HG03354 (cell line): Measurements from ENCODE around the gene THSD7B.
"Not testable (repeated sequence)": the region's sequence is repeated elsewhere in the genome, so short reads cannot be mapped to it uniquely, and the experiment has no call there.

Experiments
- ATAC-seq: cut with Tn5 transposase; IDR thresholded peaks from one replicate; pipeline ENCODE4 v1.9.1; 2021; ENCODE audit warnings: mild to moderate bottlenecking; ENCODE audit not compliant: unreplicated experiment, poor library complexity, severe bottlenecking

THSD7B gene

DNA sequence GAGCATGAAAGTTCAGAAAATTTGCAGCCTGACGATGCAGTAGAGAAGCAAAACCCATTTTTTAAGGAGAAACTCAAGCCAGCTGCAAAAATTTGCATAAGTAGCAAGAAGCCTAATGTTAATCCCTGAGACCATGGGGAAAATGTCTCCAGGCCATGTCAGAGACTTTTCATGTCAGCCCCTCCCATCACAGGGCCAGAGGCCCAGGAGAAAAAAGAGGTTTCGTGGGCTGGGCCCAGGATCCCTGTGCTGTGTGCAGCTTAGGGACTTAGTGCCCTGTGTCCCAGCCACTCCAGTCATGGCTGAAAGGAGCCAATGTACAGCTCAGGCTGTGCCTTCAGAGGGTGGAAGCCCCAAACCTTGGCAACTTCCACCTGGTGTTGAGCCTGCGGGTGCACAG is 533.0 kb downstream of the THSD7B start:
- no peak for ATAC-seq

- ATAC-seq = no peak
Observed at GRCh38 chr2:137300987-137301386, 535.6 kb downstream of the THSD7B start.

DNA sequence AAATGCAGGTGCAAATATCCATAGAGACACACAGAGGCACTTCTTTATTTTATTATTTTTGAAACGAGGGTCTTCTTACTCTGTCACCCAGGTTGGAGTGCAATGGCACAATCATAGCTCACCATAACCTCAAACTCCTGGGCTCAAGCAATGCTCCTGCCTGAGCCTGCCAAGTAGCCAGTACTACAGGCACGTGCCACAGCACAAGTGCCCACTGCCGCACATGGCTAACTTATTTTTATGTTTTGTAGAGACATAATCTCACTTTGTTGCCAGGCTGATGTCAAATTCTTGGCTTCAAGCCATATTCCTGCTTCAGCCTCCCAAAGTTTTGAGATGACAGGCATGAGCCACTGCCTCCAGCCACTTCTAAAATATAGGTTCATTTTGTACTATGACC is 537.6 kb downstream of the THSD7B start:
- ATAC-seq = no peak

GRCh38 chr2:137316075-137316474 is 550.7 kb downstream of the THSD7B start:
- ATAC-seq = no peak

DNA sequence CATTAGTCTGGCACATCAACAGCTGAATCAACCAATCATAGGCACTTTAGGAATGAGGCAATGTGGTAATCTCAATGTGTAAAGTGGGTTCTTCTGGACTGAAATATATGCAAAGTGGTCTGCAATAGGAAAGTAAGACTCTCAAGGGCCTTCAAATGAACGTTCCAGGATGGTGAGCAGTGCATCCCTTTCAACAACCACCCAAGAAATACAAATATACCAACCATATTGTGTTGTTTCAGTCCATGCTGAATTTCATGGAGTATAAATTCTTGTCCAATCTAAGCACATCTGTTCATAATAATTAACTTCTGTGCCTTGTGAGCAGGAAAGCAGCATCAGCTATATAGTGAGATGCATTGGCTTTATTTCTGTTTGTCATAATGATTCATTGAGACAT is 556.2 kb downstream of the THSD7B start:
- ATAC-seq = no peak

DNA sequence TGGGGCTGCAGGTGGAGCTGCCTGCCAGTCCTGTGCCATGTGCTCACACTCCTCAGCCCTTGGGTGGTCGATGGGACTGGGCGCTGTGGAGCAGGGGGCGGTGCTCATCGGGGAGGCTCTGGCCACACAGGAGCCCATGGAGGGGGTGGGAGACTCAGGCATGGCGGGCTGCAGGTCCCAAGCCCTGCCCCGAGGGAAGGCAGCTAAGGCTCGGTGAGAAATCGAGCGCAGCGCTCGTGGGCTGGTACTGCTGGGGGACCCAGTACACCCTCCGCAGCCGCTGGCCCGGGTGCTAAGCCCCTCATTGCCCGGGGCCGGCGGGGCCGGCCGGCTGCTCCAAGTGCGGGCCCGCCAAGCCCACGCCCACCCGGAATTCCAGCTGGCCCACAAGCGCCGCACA is 566.2 kb downstream of the THSD7B start:
- not testable (repeated sequence) for ATAC-seq

DNA sequence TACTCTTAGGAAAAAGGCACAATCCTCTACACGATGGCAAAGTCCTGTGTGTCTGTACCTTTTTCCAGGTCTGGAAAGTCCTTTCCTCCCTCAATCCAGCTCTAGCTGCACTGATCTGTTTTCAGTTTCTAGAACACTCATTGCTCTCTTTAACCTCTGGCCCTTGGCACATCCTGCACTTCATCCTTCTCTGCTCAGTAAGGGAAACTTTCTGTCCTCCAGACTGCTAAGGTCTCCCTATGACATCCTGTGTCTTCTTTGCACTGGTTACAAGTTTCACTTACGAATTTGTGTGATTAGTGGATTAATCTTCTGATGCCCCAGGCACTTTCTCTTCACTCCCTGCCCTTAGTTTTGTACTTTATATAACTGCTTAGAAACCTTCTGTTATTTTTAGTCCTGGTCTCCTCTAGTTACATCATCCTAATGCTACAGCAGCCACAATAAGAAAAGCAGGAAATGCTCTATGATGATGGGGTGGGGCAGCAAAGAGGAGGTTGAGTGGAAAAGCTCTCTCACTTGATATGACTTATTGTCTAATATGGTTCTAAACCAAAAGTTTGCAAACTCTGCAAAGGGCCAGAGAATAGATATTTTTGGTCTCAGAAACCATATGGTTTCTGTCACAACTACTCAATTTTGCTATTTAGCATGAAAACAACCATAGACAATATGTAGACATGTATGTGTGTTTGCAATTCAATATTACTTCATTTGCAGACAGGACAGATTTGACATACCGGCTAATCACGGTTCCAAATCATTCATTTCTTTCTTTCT is 568.2 kb downstream of the THSD7B start:
- no peak for ATAC-seq

- ATAC-seq = no peak
Observed at GRCh38 chr2:137336067-137336466, 570.7 kb downstream of the THSD7B start.

DNA sequence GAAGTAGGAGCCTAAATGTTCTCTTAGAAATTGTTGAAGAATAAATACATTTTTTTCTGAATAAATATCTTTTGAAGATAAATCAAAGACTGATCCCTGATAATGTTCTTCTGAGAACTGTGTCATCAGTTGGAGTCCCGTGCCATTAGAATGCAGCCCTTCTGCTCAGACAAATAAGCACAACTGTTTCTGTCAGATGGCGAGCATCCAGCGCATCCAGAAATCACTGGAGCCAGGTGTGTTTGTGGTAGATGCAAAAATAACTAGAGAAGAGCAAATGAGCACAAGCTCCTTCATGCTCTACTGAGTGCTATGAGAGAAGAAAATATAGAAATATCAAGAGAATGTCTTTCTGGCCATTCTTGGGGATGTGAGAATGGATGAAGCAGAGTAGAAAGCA is 573.7 kb downstream of the THSD7B start:
- ATAC-seq = no peak

- ATAC-seq = no peak
Observed at GRCh38 chr2:137345994-137346393, 580.6 kb downstream of the THSD7B start.

GRCh38 chr2:137348301-137348700 is 583.0 kb downstream of the THSD7B start:
- no peak for ATAC-seq

DNA sequence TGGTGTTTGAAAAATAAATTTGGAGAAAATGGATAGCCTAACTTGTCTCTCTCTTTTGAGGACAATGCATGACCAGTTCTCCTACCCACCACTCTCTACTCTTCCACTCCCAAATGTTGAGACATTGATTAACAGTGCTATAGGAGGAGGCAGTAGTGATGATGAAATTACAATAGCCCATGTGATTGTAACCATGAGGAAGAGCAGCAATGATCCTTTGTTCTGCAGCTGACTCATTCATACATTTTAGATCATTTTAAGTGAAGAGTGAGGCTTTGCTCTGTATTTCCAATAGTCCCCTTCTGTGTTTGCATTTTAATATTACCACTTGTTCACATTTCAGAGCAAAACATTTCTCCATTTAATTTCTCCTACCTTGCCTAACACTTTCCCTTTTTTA is 592.3 kb downstream of the THSD7B start:
- no peak for ATAC-seq

DNA sequence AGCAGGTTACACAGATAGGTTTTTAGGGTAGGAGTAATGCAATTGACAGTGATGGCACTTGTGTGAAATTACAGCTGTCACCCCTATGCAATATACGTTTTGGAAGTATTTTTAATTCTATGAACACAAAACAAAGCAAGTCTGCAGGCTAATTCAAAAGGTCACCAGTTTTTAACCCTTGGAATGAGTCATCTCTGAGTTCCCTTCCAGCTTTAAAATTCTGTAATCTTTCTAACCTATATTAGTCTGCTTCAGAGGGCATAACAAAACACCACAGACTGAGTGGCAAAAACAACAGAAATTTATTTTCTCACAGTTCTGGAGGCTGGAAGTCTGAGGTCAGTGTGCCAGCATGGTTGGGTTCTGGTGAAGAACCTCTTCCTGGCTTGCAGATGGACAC is 602.0 kb downstream of the THSD7B start:
- ATAC-seq = no peak

DNA sequence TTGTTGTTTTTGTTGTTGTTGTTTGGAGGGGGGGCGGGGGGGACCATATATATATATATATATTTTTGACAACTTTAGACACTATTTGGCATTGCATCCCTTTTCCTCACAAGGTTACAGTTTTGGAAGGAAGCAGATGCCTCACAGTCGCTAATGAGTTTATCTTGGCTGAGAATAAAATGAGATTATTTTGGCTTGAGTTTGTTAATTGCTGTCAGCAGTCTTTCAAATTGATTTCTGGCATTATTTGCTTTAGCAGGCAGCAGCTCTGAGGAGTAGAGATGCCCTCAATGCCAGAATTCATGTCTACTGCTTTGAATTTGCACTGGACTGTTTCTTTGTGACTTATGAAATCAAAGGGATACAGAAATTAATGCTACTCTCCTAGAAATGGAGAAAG is 603.8 kb downstream of the THSD7B start:
- no peak for ATAC-seq

DNA sequence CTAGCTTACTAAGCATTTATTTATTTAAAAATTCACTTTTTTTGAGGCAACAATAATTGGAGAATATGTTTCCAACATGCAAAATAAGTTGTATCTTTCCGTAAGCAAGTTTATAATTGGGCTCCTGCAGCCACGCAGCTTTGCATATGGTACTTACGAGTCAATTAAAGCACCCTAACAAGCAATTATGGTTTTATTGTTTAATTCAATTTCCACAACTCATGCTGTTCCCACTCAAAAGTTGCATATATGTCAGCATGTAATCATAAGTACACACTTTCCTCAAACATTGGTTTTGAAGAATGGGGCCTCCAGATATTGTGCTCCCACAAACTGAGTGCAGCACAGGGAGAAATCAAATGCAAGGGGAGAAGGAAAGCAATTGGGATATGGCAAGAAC is 613.8 kb downstream of the THSD7B start:
- no peak for ATAC-seq

DNA sequence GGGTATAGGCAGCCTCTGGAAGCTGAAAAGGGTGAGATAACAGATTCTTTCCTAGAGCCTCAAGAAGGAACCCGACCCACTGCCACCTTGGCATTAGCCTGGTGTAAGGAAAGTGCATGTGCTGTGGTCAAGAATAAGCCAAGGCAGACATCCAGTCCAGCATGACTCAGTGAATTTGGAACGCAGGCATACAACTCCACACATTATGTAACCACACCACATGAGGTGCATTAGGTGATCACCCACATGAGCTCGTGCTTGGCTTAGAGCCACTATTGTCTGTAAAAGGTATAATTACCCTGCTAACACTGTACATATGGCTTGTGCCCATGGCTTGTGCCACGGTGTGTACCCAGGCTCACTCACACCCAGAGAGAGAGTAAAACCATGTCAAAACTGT is 615.3 kb downstream of the THSD7B start:
- ATAC-seq = no peak

GRCh38 chr2:137381731-137382130 is 616.4 kb downstream of the THSD7B start:
- no peak for ATAC-seq

- ATAC-seq = no peak
Observed at GRCh38 chr2:137383391-137383790, 618.0 kb downstream of the THSD7B start.

GRCh38 chr2:137387044-137387443 is 621.7 kb downstream of the THSD7B start:
- ATAC-seq = no peak

DNA sequence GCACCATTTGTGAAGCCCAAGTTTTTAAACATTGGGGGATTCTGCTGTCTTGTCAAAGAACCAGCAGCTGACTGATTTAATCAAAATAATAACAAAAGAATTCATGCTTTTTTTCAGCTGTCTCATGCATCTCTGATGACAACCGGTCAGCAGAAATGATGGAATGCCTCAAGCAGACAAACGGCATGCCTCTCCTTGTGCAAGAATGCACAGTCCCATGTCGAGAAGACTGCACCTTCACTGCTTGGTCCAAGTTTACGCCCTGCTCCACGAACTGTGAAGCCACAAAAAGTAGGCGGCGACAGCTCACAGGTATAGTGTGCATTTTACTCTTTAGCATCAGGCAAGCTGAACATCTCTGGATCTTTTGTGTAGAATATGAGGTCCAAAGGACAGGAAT is 640.2 kb downstream of the THSD7B start:
- ATAC-seq = no peak

- ATAC-seq = no peak
Observed at GRCh38 chr2:137411585-137411984, 646.2 kb downstream of the THSD7B start.

GRCh38 chr2:137420744-137421143 is 655.4 kb downstream of the THSD7B start:
- ATAC-seq = no peak
